Measurements from ENCODE around the gene STARD5. TPM values are rescaled to one million over a fixed set of nuclear protein-coding genes. Genes with fewer than 3 reads are reported as not detected.

Gene STARD5
- total and polyA plus RNA-seq, 7 donors: 0.66 to 26.1 (median 6.4) TPM

GRCh38 chr15:81363276-81363675 lies 39.3 kb upstream of the STARD5 start:
- 51 to 72% methylated on average over 3 of the region's 3 CpGs for WGBS, 2 donors
- TF ChIP-seq POLR2A (IDR thresholded peaks at IDR 0.05): no peak
- no peak for TF ChIP-seq POLR2AphosphoS5 (IDR thresholded peaks at IDR 0.05)
- no peak for TF ChIP-seq EP300 (IDR thresholded peaks at IDR 0.05)
- TF ChIP-seq CTCF (IDR thresholded peaks at IDR 0.05): no peak
- Histone ChIP-seq H3K4me1 (no peaks in the 10 kb centered on the region), H3K36me3 (no peaks in the 10 kb centered on the region), H3K9me3 (no peaks in the 10 kb centered on the region), H3K4me3 (no peak overlapping the region), H3K27ac (no peak overlapping the region), H3K27me3 (no peaks in the 10 kb centered on the region)
- DNase-seq: no peak
- intact Hi-C loops (cut with DNase I): no loop called here

- Histone ChIP-seq H3K9me3 (no peaks in the 10 kb centered on the region), H3K36me3 (no peaks in the 10 kb centered on the region), H3K27me3 (no peaks in the 10 kb centered on the region), H3K4me3 (no peak overlapping the region), H3K4me1 (no peaks in the 10 kb centered on the region), H3K27ac (no peak overlapping the region)
- TF ChIP-seq CTCF (IDR thresholded peaks at IDR 0.05): no peak
- no peak for TF ChIP-seq EP300 (IDR thresholded peaks at IDR 0.05)
- no peak for TF ChIP-seq POLR2AphosphoS5 (IDR thresholded peaks at IDR 0.05)
- no peak for TF ChIP-seq POLR2A (IDR thresholded peaks at IDR 0.05)
- WGBS, 2 donors: 90 to 95% methylated on average over 11 of the region's 11 CpGs
- no peak for DNase-seq
- intact Hi-C loops (cut with DNase I): no loop called here
These were observed 38.8 kb upstream of the STARD5 start for GRCh38 chr15:81362790-81363189.

GRCh38 chr15:81361891-81362290 lies 38.0 kb upstream of the STARD5 start:
- Histone ChIP-seq H3K36me3 (no peaks in the 10 kb centered on the region), H3K9me3 (no peaks in the 10 kb centered on the region), H3K4me1 (no peaks in the 10 kb centered on the region), H3K27ac (no peak overlapping the region), H3K27me3 (no peaks in the 10 kb centered on the region), H3K4me3 (no peak overlapping the region)
- no peak for DNase-seq
- TF ChIP-seq POLR2AphosphoS5 (IDR thresholded peaks at IDR 0.05) (no peak), POLR2A (IDR thresholded peaks at IDR 0.05) (no peak), EP300 (IDR thresholded peaks at IDR 0.05) (no peak)
- WGBS, 2 donors: 94 to 95% methylated on average over 7 of the region's 7 CpGs
- intact Hi-C loops (cut with DNase I): no loop called here

GRCh38 chr15:81360491-81360890 lies 36.5 kb upstream of the STARD5 start:
- no peaks in the 10 kb centered on the region for H3K36me3 ChIP-seq
- H3K4me1 ChIP-seq: no peaks in the 10 kb centered on the region
- WGBS, 2 donors: 92 to 96% methylated on average over 5 of the region's 5 CpGs
- H3K9me3 ChIP-seq: no peaks in the 10 kb centered on the region
- TF ChIP-seq CTCF (IDR thresholded peaks at IDR 0.05) (no peak), EP300 (IDR thresholded peaks at IDR 0.05) (no peak), POLR2AphosphoS5 (IDR thresholded peaks at IDR 0.05) (no peak), POLR2A (IDR thresholded peaks at IDR 0.05) (no peak)
- DNase-seq: no peak
- H3K4me3 ChIP-seq: no peak overlapping the region
- intact Hi-C loops (cut with DNase I): no loop called here
- H3K27me3 ChIP-seq: no peaks in the 10 kb centered on the region
- H3K27ac ChIP-seq: no peak overlapping the region

- WGBS, 2 donors: 94 to 95% methylated on average over 6 of the region's 6 CpGs
- no peaks in the 10 kb centered on the region for H3K4me1 ChIP-seq
- intact Hi-C loops (cut with DNase I): no loop called here
- DNase-seq: no peak
- H3K27ac ChIP-seq: no peak overlapping the region
- no peak overlapping the region for H3K4me3 ChIP-seq
- H3K27me3 ChIP-seq: no peaks in the 10 kb centered on the region
- no peaks in the 10 kb centered on the region for H3K9me3 ChIP-seq
- H3K36me3 ChIP-seq: no peaks in the 10 kb centered on the region
- TF ChIP-seq EP300 (IDR thresholded peaks at IDR 0.05): no peak
- TF ChIP-seq POLR2AphosphoS5 (IDR thresholded peaks at IDR 0.05): no peak
- no peak for TF ChIP-seq CTCF (IDR thresholded peaks at IDR 0.05)
- no peak for TF ChIP-seq POLR2A (IDR thresholded peaks at IDR 0.05)
These were observed 34.3 kb upstream of the STARD5 start for GRCh38 chr15:81358248-81358647.
